ENCODE results near the gene FYB1. TPM values are rescaled to one million over a fixed set of nuclear protein-coding genes. Genes with fewer than 3 reads are reported as not detected.

The FYB1 gene
- total RNA-seq, 1 experiment from 2014 or later = 0.52 TPM

DNA sequence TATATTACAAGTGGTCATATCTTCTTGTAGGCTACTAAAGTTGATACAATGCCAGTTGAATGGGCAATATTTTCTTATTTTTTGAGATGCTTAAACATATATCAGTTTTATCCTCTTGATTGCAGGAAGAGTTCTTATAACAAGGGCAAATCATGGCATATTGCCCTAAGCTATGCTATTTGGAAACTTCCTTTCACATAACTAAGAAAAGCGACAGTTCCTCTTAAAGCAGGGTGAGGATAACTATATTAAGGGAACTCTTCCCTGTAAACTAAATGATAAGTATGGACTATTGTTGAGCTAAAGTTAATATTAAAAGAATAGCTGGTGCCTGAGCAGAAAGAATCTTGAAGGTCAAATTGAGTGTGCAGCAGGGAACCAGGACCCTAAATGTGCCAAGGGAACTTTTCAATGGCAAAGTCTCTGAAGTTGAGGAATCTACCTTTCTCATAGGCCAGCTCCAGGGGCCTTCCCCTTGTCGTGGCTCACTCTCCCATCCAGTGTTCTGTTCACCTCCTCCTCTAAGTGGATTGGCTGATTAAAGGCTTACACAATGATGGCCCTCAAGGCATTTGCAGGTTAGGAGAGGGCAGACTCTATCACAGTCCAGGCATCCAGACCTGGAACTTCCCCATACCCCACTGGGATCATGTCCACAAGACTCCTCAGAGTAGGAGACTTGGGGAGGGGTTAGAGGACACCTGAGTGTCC, 26.8 kb downstream of the FYB1 start:
- CTCF ChIA-PET = interaction anchor here (0.8 kb wide), 1 partner anchor 169 kb away, joined by 3 read pairs; no protein-coding TSS in a partner anchor

DNA sequence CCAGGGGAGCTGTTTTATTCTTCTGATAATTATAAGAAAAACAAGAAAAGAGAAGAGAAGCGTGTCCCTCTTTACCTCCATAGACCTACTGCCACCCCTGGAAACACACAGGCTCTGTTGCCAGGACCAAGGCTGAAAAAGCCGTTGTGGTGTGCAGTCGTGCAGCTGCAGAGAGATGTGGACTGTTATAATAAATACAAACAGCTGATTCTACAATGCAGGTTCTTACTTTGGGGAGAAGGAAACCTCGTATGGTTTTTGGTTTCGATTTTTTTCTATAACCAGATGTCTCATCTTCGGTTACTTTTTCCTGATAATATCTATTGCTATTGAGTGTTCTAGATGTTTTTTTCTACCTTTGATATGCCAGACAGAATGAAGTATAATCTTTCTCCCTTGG, 28.1 kb downstream of the FYB1 start:
- TF ChIP-seq, protein P1, sequence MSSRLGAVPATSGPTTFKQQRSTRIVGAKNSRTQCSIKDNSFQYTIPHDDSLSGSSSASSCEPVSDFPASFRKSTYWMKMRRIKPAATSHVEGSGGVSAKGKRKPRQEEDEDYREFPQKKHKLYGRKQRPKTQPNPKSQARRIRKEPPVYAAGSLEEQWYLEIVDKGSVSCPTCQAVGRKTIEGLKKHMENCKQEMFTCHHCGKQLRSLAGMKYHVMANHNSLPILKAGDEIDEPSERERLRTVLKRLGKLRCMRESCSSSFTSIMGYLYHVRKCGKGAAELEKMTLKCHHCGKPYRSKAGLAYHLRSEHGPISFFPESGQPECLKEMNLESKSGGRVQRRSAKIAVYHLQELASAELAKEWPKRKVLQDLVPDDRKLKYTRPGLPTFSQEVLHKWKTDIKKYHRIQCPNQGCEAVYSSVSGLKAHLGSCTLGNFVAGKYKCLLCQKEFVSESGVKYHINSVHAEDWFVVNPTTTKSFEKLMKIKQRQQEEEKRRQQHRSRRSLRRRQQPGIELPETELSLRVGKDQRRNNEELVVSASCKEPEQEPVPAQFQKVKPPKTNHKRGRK (CRISPR knock-in tag; IDR thresholded peaks at IDR 0.05; ENCODE audit: borderline replicate concordance) = no peak
- TF ChIP-seq PRRX2 (CRISPR knock-in tag; IDR thresholded peaks at IDR 0.05) (no peak), RORB (CRISPR knock-in tag; IDR thresholded peaks at IDR 0.05) (no peak), MYBL2 (CRISPR knock-in tag; IDR thresholded peaks at IDR 0.05) (no peak), ZNF671 (CRISPR knock-in tag; IDR thresholded peaks at IDR 0.05) (no peak)
- TF ChIP-seq, protein P2, sequence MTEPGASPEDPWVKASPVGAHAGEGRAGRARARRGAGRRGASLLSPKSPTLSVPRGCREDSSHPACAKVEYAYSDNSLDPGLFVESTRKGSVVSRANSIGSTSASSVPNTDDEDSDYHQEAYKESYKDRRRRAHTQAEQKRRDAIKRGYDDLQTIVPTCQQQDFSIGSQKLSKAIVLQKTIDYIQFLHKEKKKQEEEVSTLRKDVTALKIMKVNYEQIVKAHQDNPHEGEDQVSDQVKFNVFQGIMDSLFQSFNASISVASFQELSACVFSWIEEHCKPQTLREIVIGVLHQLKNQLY (CRISPR knock-in tag; IDR thresholded peaks at IDR 0.05) = no peak

More for the DNA sequence above, 26.8 kb downstream of the FYB1 start:
- ATAC-seq (no peak), DNase-seq (ENCODE audit: low spot score) (no peak)
- Mint-ChIP-seq H3K27me3 (ENCODE audit: low read depth) (no peaks in the 10 kb centered on the region), H3K27ac (no peak overlapping the region), H3K4me3 (no peak overlapping the region), H3K9me3 (no peaks in the 10 kb centered on the region), H3K4me1 (no peaks in the 10 kb centered on the region), H3K36me3 (no peaks in the 10 kb centered on the region)
- no peak for TF ChIP-seq SOX15 (CRISPR knock-in tag; IDR thresholded peaks at IDR 0.05)
- no peak for TF ChIP-seq ZNF671 (CRISPR knock-in tag; IDR thresholded peaks at IDR 0.05)
- TF ChIP-seq ZNF416 (CRISPR knock-in tag; IDR thresholded peaks at IDR 0.05) = no peak
- POLR2A ChIA-PET = no interaction called here

DNA sequence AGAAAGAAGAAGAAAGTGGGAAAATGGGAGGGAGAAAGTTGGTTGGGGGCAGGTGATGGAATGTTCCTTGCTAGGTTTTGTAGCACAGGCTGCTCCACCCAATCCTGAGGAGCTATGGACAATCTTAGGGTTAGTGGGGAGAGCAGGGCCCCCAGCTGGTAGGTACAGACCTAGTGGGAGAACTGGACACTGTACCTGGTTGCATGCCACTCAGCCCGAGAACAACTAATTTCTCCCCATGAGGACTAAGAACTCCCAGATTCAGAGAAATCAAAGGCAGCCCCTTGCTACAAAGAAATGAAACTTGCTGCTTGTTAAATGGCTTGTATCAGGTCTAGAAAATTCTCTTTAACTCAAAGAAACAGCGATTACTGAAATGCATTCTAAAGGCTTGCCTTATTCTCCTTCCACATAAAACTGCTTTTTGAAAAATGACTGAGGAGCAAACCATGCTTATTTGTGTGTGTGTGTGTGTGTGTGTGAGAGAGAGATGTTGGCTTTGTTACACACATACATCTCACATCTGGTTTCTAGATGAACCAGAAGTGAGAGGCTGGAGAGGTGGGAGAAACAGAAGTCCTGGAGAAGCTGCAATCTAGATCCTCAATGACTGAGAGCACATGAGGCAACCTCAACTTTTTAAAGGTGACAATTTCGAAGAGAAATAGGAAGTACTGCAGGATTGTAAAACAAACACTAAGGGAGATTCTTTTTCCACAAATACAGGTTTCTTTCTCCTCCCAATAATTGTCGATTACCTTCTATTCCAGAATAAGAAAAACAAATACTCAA, 28.9 kb downstream of the FYB1 start:
- Mint-ChIP-seq H3K9me3 (no peaks in the 10 kb centered on the region), H3K27me3 (ENCODE audit: low read depth) (no peaks in the 10 kb centered on the region), H3K4me1 (no peaks in the 10 kb centered on the region), H3K4me3 (no peak overlapping the region), H3K36me3 (no peaks in the 10 kb centered on the region), H3K27ac (no peak overlapping the region)
- POLR2A ChIA-PET = no interaction called here
- CTCF ChIA-PET = no interaction called here
- no peak for TF ChIP-seq ZBTB21 (CRISPR knock-in tag; IDR thresholded peaks at IDR 0.05; ENCODE audit: borderline replicate concordance)
- DNase-seq (ENCODE audit: low spot score) (no peak), ATAC-seq (no peak)

More for the DNA sequence above, 28.1 kb downstream of the FYB1 start:
- CTCF ChIA-PET = no interaction called here
- no peak for DNase-seq (ENCODE audit: low spot score)
- Mint-ChIP-seq H3K27ac (no peak overlapping the region), H3K27me3 (ENCODE audit: low read depth) (no peaks in the 10 kb centered on the region), H3K9me3 (no peaks in the 10 kb centered on the region), H3K4me3 (no peak overlapping the region), H3K4me1 (no peaks in the 10 kb centered on the region), H3K36me3 (no peaks in the 10 kb centered on the region)
- ATAC-seq = no peak
- POLR2A ChIA-PET = no interaction called here

DNA sequence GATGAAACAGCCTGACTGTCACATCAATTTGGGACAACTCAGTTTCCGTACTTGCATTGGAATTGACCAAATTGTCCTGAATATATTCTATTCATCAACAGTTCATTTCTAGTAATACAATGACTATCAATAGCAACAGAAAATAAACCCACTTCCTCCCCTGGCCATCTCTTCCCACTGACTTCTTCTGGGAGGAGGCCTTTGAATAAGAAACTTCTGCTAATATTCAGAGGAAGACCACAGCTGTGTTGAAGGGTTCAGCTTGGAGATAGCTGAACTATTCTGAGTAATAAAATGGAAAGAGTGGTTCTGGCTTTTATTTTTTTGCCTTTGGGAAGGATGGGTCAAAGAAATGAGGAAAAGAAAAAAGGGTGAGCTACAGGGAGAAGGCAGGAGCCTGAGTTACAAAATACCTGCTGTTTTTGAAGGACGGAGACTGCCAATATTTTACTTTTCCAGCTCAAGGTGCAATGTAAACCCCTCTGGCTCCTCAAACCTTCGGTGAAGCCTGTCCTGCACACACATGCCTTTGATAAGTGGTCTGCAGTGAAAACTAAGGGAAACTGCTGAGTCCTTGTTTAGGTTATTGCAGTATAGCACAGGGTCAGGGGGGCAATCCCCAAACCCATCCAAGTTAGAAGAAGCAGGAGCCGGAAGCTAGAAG, 29.9 kb downstream of the FYB1 start:
- DNase-seq (ENCODE audit: low spot score) (no peak), ATAC-seq (no peak)
- Mint-ChIP-seq H3K4me1 (no peaks in the 10 kb centered on the region), H3K4me3 (no peak overlapping the region), H3K27ac (no peak overlapping the region), H3K36me3 (no peaks in the 10 kb centered on the region), H3K27me3 (ENCODE audit: low read depth) (no peaks in the 10 kb centered on the region), H3K9me3 (no peaks in the 10 kb centered on the region)
- TF ChIP-seq MYBL2 (CRISPR knock-in tag; IDR thresholded peaks at IDR 0.05) = no peak
- TF ChIP-seq ZNF396 (CRISPR knock-in tag; IDR thresholded peaks at IDR 0.05; ENCODE audit: borderline replicate concordance) = no peak
- TF ChIP-seq, protein P3, sequence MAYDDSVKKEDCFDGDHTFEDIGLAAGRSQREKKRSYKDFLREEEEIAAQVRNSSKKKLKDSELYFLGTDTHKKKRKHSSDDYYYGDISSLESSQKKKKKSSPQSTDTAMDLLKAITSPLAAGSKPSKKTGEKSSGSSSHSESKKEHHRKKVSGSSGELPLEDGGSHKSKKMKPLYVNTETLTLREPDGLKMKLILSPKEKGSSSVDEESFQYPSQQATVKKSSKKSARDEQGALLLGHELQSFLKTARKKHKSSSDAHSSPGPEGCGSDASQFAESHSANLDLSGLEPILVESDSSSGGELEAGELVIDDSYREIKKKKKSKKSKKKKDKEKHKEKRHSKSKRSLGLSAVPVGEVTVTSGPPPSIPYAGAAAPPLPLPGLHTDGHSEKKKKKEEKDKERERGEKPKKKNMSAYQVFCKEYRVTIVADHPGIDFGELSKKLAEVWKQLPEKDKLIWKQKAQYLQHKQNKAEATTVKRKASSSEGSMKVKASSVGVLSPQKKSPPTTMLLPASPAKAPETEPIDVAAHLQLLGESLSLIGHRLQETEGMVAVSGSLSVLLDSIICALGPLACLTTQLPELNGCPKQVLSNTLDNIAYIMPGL (CRISPR knock-in tag; IDR thresholded peaks at IDR 0.05) = no peak
- no peak for TF ChIP-seq NR1H2 (CRISPR knock-in tag; IDR thresholded peaks at IDR 0.05)
- no peak for TF ChIP-seq FOXJ3 (CRISPR knock-in tag; IDR thresholded peaks at IDR 0.05; ENCODE audit: borderline replicate concordance)
- ChIA-PET POLR2A (no interaction called here), CTCF (interaction anchor here (1.0 kb wide), 1 partner anchor 28 kb away, joined by 3 read pairs; no protein-coding TSS in a partner anchor)

Measured in WTC11 (cell line).